SK-N-SH treated with all-trans-retinoic acid at 6 μM for 48 hours (cell line): Measurements from ENCODE around the gene GFI1.

Experiments used
- ATAC-seq: fragments of 200-7000 bp; cut with Tn5 transposase; 3 replicates; pipeline ENCODE4 v1.9.1; 2020; ENCODE audit warnings: mild to moderate bottlenecking, moderate library complexity
- ARNTL ChIP-seq: fragments of 450-650 bp; formaldehyde crosslinking; IDR thresholded peaks from 2 replicates; pipeline ENCODE4 v1.5.0; 2020; ENCODE audit warnings: low read depth, mild to moderate bottlenecking, moderate library complexity, borderline replicate concordance
- BACH2 ChIP-seq: fragments of 250-450 bp; sonication (Bioruptor Pico); IDR thresholded peaks from 2 replicates; pipeline ENCODE4 v1.9.0; 2021; ENCODE audit warnings: mild to moderate bottlenecking, borderline replicate concordance
- CREB5 ChIP-seq: fragments of 250-450 bp; sonication (Bioruptor Pico); IDR thresholded peaks from 2 replicates; pipeline ENCODE4 v1.5.1; 2020; ENCODE audit warnings: low read depth, mild to moderate bottlenecking, moderate library complexity
- CSDC2 ChIP-seq: fragments of 250-450 bp; sonication (Bioruptor Pico); IDR thresholded peaks from 2 replicates; pipeline ENCODE4 v1.5.0; 2020; ENCODE audit warnings: mild to moderate bottlenecking, moderate library complexity
- CSRNP3 ChIP-seq: fragments of 250-450 bp; sonication (Bioruptor Pico); IDR thresholded peaks from 2 replicates; pipeline ENCODE4 v1.5.1; 2021; ENCODE audit warnings: mild to moderate bottlenecking, moderate library complexity
- ESRRG ChIP-seq: fragments of 250-450 bp; sonication (Bioruptor Pico); IDR thresholded peaks from 2 replicates; pipeline ENCODE4 v1.6.1; 2021; ENCODE audit warnings: mild to moderate bottlenecking
- GLIS3 ChIP-seq: fragments of 250-450 bp; sonication (Bioruptor Pico); IDR thresholded peaks from 2 replicates; pipeline ENCODE4 v1.5.0; 2020; ENCODE audit warnings: mild to moderate bottlenecking, moderate library complexity
- ISL1 ChIP-seq: fragments of 250-450 bp; sonication (Bioruptor Pico); IDR thresholded peaks from 2 replicates; pipeline ENCODE4 v2.1.2; 2022; ENCODE audit warnings: mild to moderate bottlenecking, moderate library complexity
- OSR1 ChIP-seq: fragments of 250-450 bp; sonication (Bioruptor Pico); IDR thresholded peaks from 2 replicates; pipeline ENCODE4 v1.8.0; 2022; ENCODE audit warnings: moderate library complexity, mild to moderate bottlenecking, inconsistent platforms
- POU6F1 ChIP-seq: fragments of 250-450 bp; sonication (Bioruptor Pico); IDR thresholded peaks from 2 replicates; pipeline ENCODE4 v1.8.0; 2021; ENCODE audit warnings: low read depth, mild to moderate bottlenecking, moderate library complexity, borderline replicate concordance
- PPARA ChIP-seq: fragments of 250-450 bp; sonication (Bioruptor Pico); IDR thresholded peaks from 2 replicates; pipeline ENCODE4 v1.5.0; 2020; ENCODE audit warnings: mild to moderate bottlenecking, borderline replicate concordance
- RARB ChIP-seq: fragments of 250-450 bp; sonication (Bioruptor Pico); IDR thresholded peaks from 2 replicates; pipeline ENCODE4 v1.8.0; 2021; ENCODE audit warnings: mild to moderate bottlenecking, moderate library complexity
- SNAI2 ChIP-seq: fragments of 250-450 bp; sonication (Bioruptor Pico); IDR thresholded peaks from 2 replicates; pipeline ENCODE4 v1.5.0; 2020; ENCODE audit warnings: mild to moderate bottlenecking, moderate library complexity
- TCF4 ChIP-seq: fragments of 250-450 bp; sonication (Bioruptor Pico); IDR thresholded peaks from 2 replicates; pipeline ENCODE4 v1.8.0; 2021; ENCODE audit warnings: mild to moderate bottlenecking, moderate library complexity, borderline replicate concordance
- TOX ChIP-seq: fragments of 250-450 bp; sonication (Bioruptor Pico); IDR thresholded peaks from 2 replicates; pipeline ENCODE4 v1.8.0; 2021; ENCODE audit warnings: mild to moderate bottlenecking, moderate library complexity, borderline replicate concordance
- TSHZ2 ChIP-seq: fragments of 250-450 bp; sonication (Bioruptor Pico); IDR thresholded peaks from 2 replicates; pipeline ENCODE4 v1.5.0; 2020; ENCODE audit warnings: mild to moderate bottlenecking, moderate library complexity
- ZC3H10 ChIP-seq: fragments of 250-450 bp; sonication (Bioruptor Pico); IDR thresholded peaks from 2 replicates; pipeline ENCODE4 v1.5.1; 2021; ENCODE audit warnings: mild to moderate bottlenecking, moderate library complexity
- ZFP3 ChIP-seq: fragments of 250-450 bp; sonication (Bioruptor Pico); IDR thresholded peaks from 2 replicates; pipeline ENCODE4 v1.5.0; 2020; ENCODE audit warnings: mild to moderate bottlenecking, moderate library complexity
- ZFP30 ChIP-seq: fragments of 450-650 bp; formaldehyde crosslinking; IDR thresholded peaks from 2 replicates; pipeline ENCODE4 v1.5.0; 2022; ENCODE audit warnings: mild to moderate bottlenecking, moderate library complexity
- ZNF70 ChIP-seq: fragments of 450-650 bp; formaldehyde crosslinking; IDR thresholded peaks from 2 replicates; pipeline ENCODE4 v1.5.0; 2020; ENCODE audit warnings: mild to moderate bottlenecking, moderate library complexity

Gene GFI1

GRCh38 chr1:92505015-92505692 is 18.4 kb upstream of the GFI1 start:
- TF ChIP-seq GLIS3 (CRISPR knock-in tag) = no peak
- no peak for TF ChIP-seq CSRNP3 (CRISPR knock-in tag)
- ATAC-seq = no peak

GRCh38 chr1:92504291-92505014 is 17.7 kb upstream of the GFI1 start:
- ATAC-seq = no peak
- TF ChIP-seq POU6F1 = no peak
- no peak for TF ChIP-seq CREB5 (CRISPR knock-in tag)
- TF ChIP-seq ZNF70 (CRISPR knock-in tag) = no peak
- TF ChIP-seq CSRNP3 (CRISPR knock-in tag) = no peak
- TF ChIP-seq GLIS3 (CRISPR knock-in tag) = no peak
- no peak for TF ChIP-seq OSR1 (CRISPR knock-in tag)
- TF ChIP-seq RARB (CRISPR knock-in tag) = no peak
- TF ChIP-seq ESRRG (CRISPR knock-in tag) = no peak
- TF ChIP-seq SNAI2 (CRISPR knock-in tag) = no peak
- no peak for TF ChIP-seq ARNTL (CRISPR knock-in tag)
- TF ChIP-seq ZFP3 (CRISPR knock-in tag) = no peak
- TF ChIP-seq TSHZ2 (CRISPR knock-in tag) = no peak
- TF ChIP-seq CSDC2 (CRISPR knock-in tag) = no peak
- no peak for TF ChIP-seq TOX (CRISPR knock-in tag)
- TF ChIP-seq BACH2 = no peak
- no peak for TF ChIP-seq ISL1

- ATAC-seq = no peak
- TF ChIP-seq ZFP30 (no peak), ISL1 (no peak), SNAI2 (CRISPR knock-in tag) (no peak), CREB5 (CRISPR knock-in tag) (no peak), BACH2 (no peak), ZFP3 (CRISPR knock-in tag) (no peak), CSDC2 (CRISPR knock-in tag) (no peak), POU6F1 (no peak), GLIS3 (CRISPR knock-in tag) (no peak), TSHZ2 (CRISPR knock-in tag) (no peak), RARB (CRISPR knock-in tag) (no peak), ZC3H10 (CRISPR knock-in tag) (no peak), PPARA (no peak), TCF4 (CRISPR knock-in tag) (no peak)
Observed at GRCh38 chr1:92503926-92504285, 17.2 kb upstream of the GFI1 start.
